Measurements from ENCODE around the gene ATRN. TPM values are rescaled to one million over a fixed set of nuclear protein-coding genes. Genes with fewer than 3 reads are reported as not detected.
A peak's percentile ranks its signal among the peaks of the same experiment; 100 is the strongest.

The ATRN gene
- total and polyA plus RNA-seq, 4 donors: 4.2 to 38.5 (median 21.2) TPM

GRCh38 chr20:3449319-3449718 lies 21.5 kb upstream of the ATRN start:
- H3K27ac ChIP-seq (ENCODE audit: low read depth in 1 of 2, low read length in 1 of 2): no peak overlapping the region
- no peaks in the 10 kb centered on the region for H3K4me1 ChIP-seq (ENCODE audit: control insufficient read depth in 5 of 5, insufficient read depth in 5 of 5, low read length in 5 of 5)
- TF ChIP-seq, protein P1, sequence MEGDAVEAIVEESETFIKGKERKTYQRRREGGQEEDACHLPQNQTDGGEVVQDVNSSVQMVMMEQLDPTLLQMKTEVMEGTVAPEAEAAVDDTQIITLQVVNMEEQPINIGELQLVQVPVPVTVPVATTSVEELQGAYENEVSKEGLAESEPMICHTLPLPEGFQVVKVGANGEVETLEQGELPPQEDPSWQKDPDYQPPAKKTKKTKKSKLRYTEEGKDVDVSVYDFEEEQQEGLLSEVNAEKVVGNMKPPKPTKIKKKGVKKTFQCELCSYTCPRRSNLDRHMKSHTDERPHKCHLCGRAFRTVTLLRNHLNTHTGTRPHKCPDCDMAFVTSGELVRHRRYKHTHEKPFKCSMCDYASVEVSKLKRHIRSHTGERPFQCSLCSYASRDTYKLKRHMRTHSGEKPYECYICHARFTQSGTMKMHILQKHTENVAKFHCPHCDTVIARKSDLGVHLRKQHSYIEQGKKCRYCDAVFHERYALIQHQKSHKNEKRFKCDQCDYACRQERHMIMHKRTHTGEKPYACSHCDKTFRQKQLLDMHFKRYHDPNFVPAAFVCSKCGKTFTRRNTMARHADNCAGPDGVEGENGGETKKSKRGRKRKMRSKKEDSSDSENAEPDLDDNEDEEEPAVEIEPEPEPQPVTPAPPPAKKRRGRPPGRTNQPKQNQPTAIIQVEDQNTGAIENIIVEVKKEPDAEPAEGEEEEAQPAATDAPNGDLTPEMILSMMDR (IDR thresholded peaks at IDR 0.05; ENCODE audit: control extremely low read depth, extremely low read depth): no peak
- no peak overlapping the region for H3K9ac ChIP-seq (ENCODE audit: insufficient read depth in 1 of 2, low read length in 2 of 2)
- DNase-seq (no peak), ATAC-seq (ENCODE audit: insufficient read depth, low FRiP score) (no peak)
- no peaks in the 10 kb centered on the region for H3K9me3 ChIP-seq (ENCODE audit: control insufficient read depth in 4 of 4, insufficient read depth in 3 of 4, low read length in 3 of 4)
- 72 to 86% methylated on average over 1 of the region's 1 CpG for WGBS, 2 donors
- H3K27me3 ChIP-seq (ENCODE audit: control insufficient read depth in 3 of 3, insufficient read depth in 3 of 3, low read length in 2 of 3): peaks cover 0 to 2% (median 0%) of the 10 kb centered on the region in 3 donors
- H3K4me3 ChIP-seq: no peak overlapping the region
- no peaks in the 10 kb centered on the region for H3K36me3 ChIP-seq (ENCODE audit: control insufficient read depth in 4 of 4, insufficient read depth in 4 of 4, low read length in 4 of 4)

DNA sequence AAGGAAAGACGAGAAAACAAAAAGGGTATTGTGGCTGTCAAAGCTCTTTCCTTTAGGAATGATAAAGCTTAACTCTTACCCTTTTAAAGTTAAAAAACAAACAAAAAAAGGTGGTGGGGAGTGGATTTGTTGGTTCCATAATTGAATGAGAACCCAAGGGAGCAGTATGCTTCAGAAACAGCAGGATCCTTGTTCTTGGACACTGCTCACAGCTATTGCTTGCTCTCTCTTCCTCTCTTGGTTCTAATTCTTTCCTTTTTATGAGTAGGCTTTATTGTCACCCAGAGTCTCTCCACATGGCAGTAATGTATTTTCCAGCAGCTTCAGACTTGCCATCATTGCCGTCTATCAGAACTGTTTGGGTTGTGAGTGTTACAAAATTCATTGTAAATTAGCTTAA lies 18.7 kb upstream of the ATRN start:
- WGBS, 2 donors: 72 to 89% methylated on average over 2 of the region's 2 CpGs
- DNase-seq: no peak
- H3K9me3 ChIP-seq (ENCODE audit: control insufficient read depth in 4 of 4, insufficient read depth in 3 of 4, low read length in 3 of 4): no peaks in the 10 kb centered on the region

DNA sequence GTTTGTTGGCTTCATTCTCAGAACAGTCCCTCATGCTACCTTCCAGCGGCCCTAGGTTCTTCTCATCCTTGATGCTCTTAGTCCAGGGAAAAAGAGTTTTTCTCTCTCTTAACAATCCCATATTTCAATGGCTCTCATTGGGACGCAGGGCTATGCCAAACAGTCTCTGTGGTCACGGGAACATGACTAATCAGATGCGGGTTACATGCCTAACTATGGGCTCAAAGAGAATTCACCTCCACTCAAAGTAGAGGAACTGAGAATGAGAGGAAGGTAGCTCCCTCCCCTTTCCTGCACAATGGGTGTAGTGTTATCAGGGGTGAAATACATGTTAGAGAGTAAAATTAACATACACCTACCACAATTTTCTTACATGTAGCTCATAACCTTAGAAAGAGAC lies 18.1 kb upstream of the ATRN start:
- H3K4me3 ChIP-seq: no peak overlapping the region
- TF ChIP-seq, protein P1 (IDR thresholded peaks at IDR 0.05; ENCODE audit: control extremely low read depth, extremely low read depth): no peak
- H3K36me3 ChIP-seq (ENCODE audit: control insufficient read depth in 4 of 4, insufficient read depth in 4 of 4, low read length in 4 of 4): no peaks in the 10 kb centered on the region
- H3K27ac ChIP-seq (ENCODE audit: low read depth in 1 of 2, low read length in 1 of 2): no peak overlapping the region
- no peaks in the 10 kb centered on the region for H3K4me1 ChIP-seq (ENCODE audit: control insufficient read depth in 5 of 5, insufficient read depth in 5 of 5, low read length in 5 of 5)
- no peak for ATAC-seq (ENCODE audit: insufficient read depth, low FRiP score)
- 74 to 83% methylated on average over 4 of the region's 4 CpGs for WGBS, 2 donors
- no peak overlapping the region for H3K9ac ChIP-seq (ENCODE audit: insufficient read depth in 1 of 2, low read length in 2 of 2)
- DNase-seq: no peak
- H3K9me3 ChIP-seq (ENCODE audit: control insufficient read depth in 4 of 4, insufficient read depth in 3 of 4, low read length in 3 of 4): no peaks in the 10 kb centered on the region
- H3K27me3 ChIP-seq (ENCODE audit: control insufficient read depth in 3 of 3, insufficient read depth in 3 of 3, low read length in 2 of 3): peaks cover 0 to 2% (median 0%) of the 10 kb centered on the region in 3 donors

More for the DNA sequence above, 18.7 kb upstream of the ATRN start:
- Histone ChIP-seq H3K9ac (ENCODE audit: insufficient read depth in 1 of 2, low read length in 2 of 2) (no peak overlapping the region), H3K36me3 (ENCODE audit: control insufficient read depth in 4 of 4, insufficient read depth in 4 of 4, low read length in 4 of 4) (no peaks in the 10 kb centered on the region), H3K27ac (ENCODE audit: low read depth in 1 of 2, low read length in 1 of 2) (no peak overlapping the region), H3K4me3 (no peak overlapping the region), H3K4me1 (ENCODE audit: control insufficient read depth in 5 of 5, insufficient read depth in 5 of 5, low read length in 5 of 5) (no peaks in the 10 kb centered on the region), H3K27me3 (ENCODE audit: control insufficient read depth in 3 of 3, insufficient read depth in 3 of 3, low read length in 2 of 3) (peaks cover 0 to 2% (median 0%) of the 10 kb centered on the region in 3 donors)
- TF ChIP-seq, protein P1 (IDR thresholded peaks at IDR 0.05; ENCODE audit: control extremely low read depth, extremely low read depth): no peak
- ATAC-seq (ENCODE audit: insufficient read depth, low FRiP score): no peak

- 63 to 70% methylated on average over 5 of the region's 5 CpGs for WGBS, 2 donors
- TF ChIP-seq, protein P1 (IDR thresholded peaks at IDR 0.05; ENCODE audit: control extremely low read depth, extremely low read depth): no peak
Measured at GRCh38 chr20:3454831-3455230, 16.0 kb upstream of the ATRN start.

More at GRCh38 chr20:3454831-3455230, 16.0 kb upstream of the ATRN start:
- no peak overlapping the region for H3K4me3 ChIP-seq
- no peaks in the 10 kb centered on the region for H3K36me3 ChIP-seq (ENCODE audit: control insufficient read depth in 4 of 4, insufficient read depth in 4 of 4, low read length in 4 of 4)
- ATAC-seq (ENCODE audit: insufficient read depth, low FRiP score): no peak
- H3K9ac ChIP-seq (ENCODE audit: insufficient read depth in 1 of 2, low read length in 2 of 2): no peak overlapping the region
- DNase-seq: peak in 2 of 3 donors; percentile 18 to 56
- H3K27me3 ChIP-seq (ENCODE audit: control insufficient read depth in 3 of 3, insufficient read depth in 3 of 3, low read length in 2 of 3): peaks cover 0 to 2% (median 0%) of the 10 kb centered on the region in 3 donors
- H3K9me3 ChIP-seq (ENCODE audit: control insufficient read depth in 4 of 4, insufficient read depth in 3 of 4, low read length in 3 of 4): no peaks in the 10 kb centered on the region
- no peak overlapping the region for H3K27ac ChIP-seq (ENCODE audit: low read depth in 1 of 2, low read length in 1 of 2)
- H3K4me1 ChIP-seq (ENCODE audit: control insufficient read depth in 5 of 5, insufficient read depth in 5 of 5, low read length in 5 of 5): no peaks in the 10 kb centered on the region

All from lung (tissue), 12 donors.